Breast epithelium (tissue), 3 donors: Measurements from ENCODE around the gene ANTXR1.

ENCODE experiments used
- POLR2A ChIP-seq: fragments of 450-650 bp; IDR thresholded peaks from one replicate; pipeline ENCODE4 v1.6.1; 2016; ENCODE audit warnings: antibody characterized with exemption, mild to moderate bottlenecking, moderate library complexity
- POLR2AphosphoS5 ChIP-seq, 3 donors: sonication (generic); formaldehyde crosslinking; IDR thresholded peaks; one replicate each; pipeline ENCODE4 v1.6.1; 2017; ENCODE audit warnings: antibody characterized with exemption in 3 of 3

DNA sequence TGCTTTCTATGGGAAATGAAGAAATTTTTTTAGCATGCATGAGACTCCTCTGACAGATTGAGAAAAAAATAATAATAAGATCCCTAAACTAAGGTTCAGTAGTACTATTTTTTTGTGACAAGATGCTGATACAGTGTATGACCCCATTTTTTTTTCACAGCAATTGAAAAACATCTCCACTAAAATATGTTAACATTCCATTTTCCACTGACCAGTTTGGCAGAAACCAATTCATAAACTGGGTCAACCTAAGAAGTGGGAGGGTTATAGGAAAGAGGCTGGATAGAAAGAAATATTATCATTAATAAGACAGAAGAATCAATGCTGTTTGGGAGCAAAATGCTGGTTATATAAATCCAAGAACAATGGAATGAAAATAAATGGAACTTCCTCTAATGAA lies 182.7 kb downstream of the ANTXR1 start:
- no peak for TF ChIP-seq POLR2A
- no peak for TF ChIP-seq POLR2AphosphoS5 (IDR thresholded peaks at IDR 0.05)
